ENCODE measurements around the gene PPM1H. TPM values are rescaled to one million over a fixed set of nuclear protein-coding genes. Genes with fewer than 3 reads are reported as not detected.

PPM1H gene
- total RNA-seq, 4 donors from 2014 or later: 0.83 to 3.0 (median 2.3) TPM

GRCh38 chr12:62766496-62766895 lies 168.5 kb downstream of the PPM1H start:
- no peaks in the 10 kb centered on the region for H3K27me3 ChIP-seq
- TF ChIP-seq POLR2AphosphoS5 (IDR thresholded peaks at IDR 0.05) (no peak), CTCF (IDR thresholded peaks at IDR 0.05) (no peak), POLR2A (IDR thresholded peaks at IDR 0.05; ENCODE audit: low read depth) (no peak), EP300 (IDR thresholded peaks at IDR 0.05) (no peak)
- no peak overlapping the region for H3K4me3 ChIP-seq
- no peaks in the 10 kb centered on the region for H3K9me3 ChIP-seq
- H3K36me3 ChIP-seq: no peaks in the 10 kb centered on the region
- no peak overlapping the region for H3K27ac ChIP-seq (replicated peaks in 1 of 4)
- intact Hi-C loops (cut with DNase I): no loop called here
- DNase-seq (ENCODE audit: extremely low spot score): no peak
- WGBS: 86% methylated on average over 1 of the region's 1 CpG
- peaks cover 5 to 24% (median 13%) of the 10 kb centered on the region in 4 donors for H3K4me1 ChIP-seq

DNA sequence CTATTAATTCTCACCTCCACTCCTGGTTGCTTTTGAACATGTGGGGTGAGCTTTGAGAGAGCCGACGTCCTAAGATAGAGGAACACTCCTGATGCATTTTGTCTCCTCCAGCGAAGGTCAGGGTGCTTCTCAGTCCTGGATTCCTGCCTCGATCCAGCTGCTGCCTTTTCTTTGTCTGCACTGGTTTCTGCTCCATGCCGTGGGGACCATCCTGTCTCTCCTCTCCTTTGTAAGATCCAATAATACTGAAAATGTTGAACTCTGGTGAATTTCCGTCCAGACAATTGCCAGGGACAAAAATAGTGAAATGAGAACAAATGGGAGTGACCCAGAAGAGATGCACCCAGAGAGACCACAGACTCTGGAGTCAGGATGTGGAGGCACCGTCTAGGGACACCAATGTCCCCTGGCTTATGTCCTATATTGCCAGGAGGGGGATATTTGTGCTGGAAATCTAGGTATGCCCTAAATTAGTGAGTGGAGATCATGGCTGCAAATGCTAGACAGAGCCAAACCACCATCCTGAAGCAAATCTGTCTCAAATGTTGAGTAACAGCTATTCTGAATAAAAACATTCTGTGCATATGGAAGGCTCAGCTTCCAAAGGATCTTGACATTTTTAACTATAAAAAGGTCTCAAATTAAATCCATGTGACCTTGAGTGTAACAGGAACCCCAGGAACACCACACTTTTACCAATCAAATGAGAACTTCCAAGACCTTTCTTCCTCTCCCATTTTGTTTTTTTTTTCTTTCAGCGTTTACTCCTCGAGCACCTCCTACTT lies 170.9 kb downstream of the PPM1H start:
- Histone ChIP-seq H3K9me3 (no peaks in the 10 kb centered on the region), H3K4me1 (peaks cover 0 to 14% (median 6%) of the 10 kb centered on the region in 4 donors), H3K27me3 (no peaks in the 10 kb centered on the region), H3K27ac (replicated peaks in 1 of 4) (no peak overlapping the region), H3K36me3 (no peaks in the 10 kb centered on the region), H3K4me3 (no peak overlapping the region)
- TF ChIP-seq CTCF (IDR thresholded peaks at IDR 0.05) (no peak), POLR2A (IDR thresholded peaks at IDR 0.05; ENCODE audit: low read depth) (no peak), EP300 (IDR thresholded peaks at IDR 0.05) (no peak), POLR2AphosphoS5 (IDR thresholded peaks at IDR 0.05) (no peak)
- no peak for DNase-seq (ENCODE audit: extremely low spot score)
- intact Hi-C loops (cut with DNase I): no loop called here
- WGBS: 82% methylated on average over 9 of the region's 9 CpGs

- intact Hi-C loops (cut with DNase I): no loop called here
Observed at GRCh38 chr12:62763312-62763711, 171.6 kb downstream of the PPM1H start.

DNA sequence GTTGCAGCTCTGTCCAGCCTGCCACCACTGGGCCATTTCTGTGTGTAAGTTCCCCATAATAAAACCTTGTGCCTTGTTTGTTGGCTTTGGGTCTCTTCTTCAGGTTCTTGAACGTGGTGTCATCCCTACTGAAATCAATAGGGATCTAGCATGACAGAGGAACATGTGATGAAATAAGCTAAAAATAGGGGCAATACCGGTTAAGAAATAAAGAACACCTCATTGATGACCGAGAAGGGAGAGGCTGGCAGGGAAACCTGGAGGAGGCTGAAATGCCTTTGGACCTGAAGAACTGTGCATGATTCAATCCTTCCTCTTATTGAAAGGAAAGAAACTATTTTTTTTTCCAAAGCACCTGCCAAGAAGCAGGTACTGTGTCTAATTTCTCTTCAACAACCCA lies 172.3 kb downstream of the PPM1H start:
- 80% methylated on average over 3 of the region's 3 CpGs for whole genome bisulfite sequencing
- H3K36me3 ChIP-seq: no peaks in the 10 kb centered on the region
- no peak for TF ChIP-seq POLR2A (IDR thresholded peaks at IDR 0.05; ENCODE audit: low read depth)
- no peak for TF ChIP-seq EP300 (IDR thresholded peaks at IDR 0.05)
- TF ChIP-seq CTCF (IDR thresholded peaks at IDR 0.05): no peak
- TF ChIP-seq POLR2AphosphoS5 (IDR thresholded peaks at IDR 0.05): no peak
- no peaks in the 10 kb centered on the region for H3K9me3 ChIP-seq
- DNase-seq (ENCODE audit: extremely low spot score): no peak
- H3K4me1 ChIP-seq: peaks cover 0 to 14% (median 6%) of the 10 kb centered on the region in 4 donors
- no peak overlapping the region for H3K4me3 ChIP-seq
- H3K27ac ChIP-seq (replicated peaks in 1 of 4): no peak overlapping the region
- H3K27me3 ChIP-seq: no peaks in the 10 kb centered on the region
- intact Hi-C loops (cut with DNase I): no loop called here

More at GRCh38 chr12:62763312-62763711, 171.6 kb downstream of the PPM1H start:
- Histone ChIP-seq H3K27me3 (no peaks in the 10 kb centered on the region), H3K36me3 (no peaks in the 10 kb centered on the region), H3K4me1 (peaks cover 0 to 14% (median 6%) of the 10 kb centered on the region in 4 donors), H3K27ac (replicated peaks in 1 of 4) (no peak overlapping the region), H3K4me3 (no peak overlapping the region), H3K9me3 (no peaks in the 10 kb centered on the region)
- WGBS: 91% methylated on average over 3 of the region's 3 CpGs
- TF ChIP-seq POLR2A (IDR thresholded peaks at IDR 0.05; ENCODE audit: low read depth) (no peak), EP300 (IDR thresholded peaks at IDR 0.05) (no peak), CTCF (IDR thresholded peaks at IDR 0.05) (no peak), POLR2AphosphoS5 (IDR thresholded peaks at IDR 0.05) (no peak)
- DNase-seq (ENCODE audit: extremely low spot score): no peak
